ENCODE results near the gene BTAF1. TPM values are rescaled to one million over a fixed set of nuclear protein-coding genes. Genes with fewer than 3 reads are reported as not detected.

The BTAF1 gene
- polyA plus RNA-seq, 1 experiment: 13.9 TPM

GRCh38 chr10:91987397-91988037 lies 63.9 kb downstream of the BTAF1 start:
- DNase-seq (ENCODE audit: low read depth): no peak
- ChIA-PET CTCF (no interaction called here), POLR2A (no interaction called here)
- Histone ChIP-seq H3K36me3 (ENCODE audit: control insufficient read depth, insufficient read depth, low read length) (peaks cover 2% of the 10 kb centered on the region), H3K27me3 (ENCODE audit: control insufficient read depth, insufficient read depth, low read length) (no peaks in the 10 kb centered on the region), H3K4me3 (ENCODE audit: low read depth, low read length) (no peak overlapping the region)
- no peak for TF ChIP-seq CTCF (IDR thresholded peaks at IDR 0.05; ENCODE audit: insufficient read depth, low read depth, low read length)

GRCh38 chr10:91992031-91992430 lies 68.5 kb downstream of the BTAF1 start:
- H3K36me3 ChIP-seq (ENCODE audit: control insufficient read depth, insufficient read depth, low read length): peaks cover 2% of the 10 kb centered on the region
- no peak for DNase-seq (ENCODE audit: low read depth)
- TF ChIP-seq CTCF (IDR thresholded peaks at IDR 0.05; ENCODE audit: insufficient read depth, low read depth, low read length): no peak
- H3K4me3 ChIP-seq (ENCODE audit: low read depth, low read length): no peak overlapping the region
- ChIA-PET CTCF (no interaction called here), POLR2A (no interaction called here)
- H3K27me3 ChIP-seq (ENCODE audit: control insufficient read depth, insufficient read depth, low read length): no peaks in the 10 kb centered on the region

- TF ChIP-seq CTCF (IDR thresholded peaks at IDR 0.05; ENCODE audit: insufficient read depth, low read depth, low read length): no peak
- Histone ChIP-seq H3K36me3 (ENCODE audit: control insufficient read depth, insufficient read depth, low read length) (peaks cover 3% of the 10 kb centered on the region; the same call in 1 of the 2 replicates), H3K27me3 (ENCODE audit: control insufficient read depth, insufficient read depth, low read length) (no peaks in the 10 kb centered on the region), H3K4me3 (ENCODE audit: low read depth, low read length) (no peak overlapping the region)
- ChIA-PET POLR2A (no interaction called here), CTCF (no interaction called here)
- no peak for DNase-seq (ENCODE audit: low read depth)
Measured at GRCh38 chr10:91996266-91996665, 72.7 kb downstream of the BTAF1 start.

GRCh38 chr10:92001581-92001980 lies 78.0 kb downstream of the BTAF1 start:
- POLR2A ChIA-PET: no interaction called here
- Histone ChIP-seq H3K4me3 (ENCODE audit: low read depth, low read length) (no peak overlapping the region), H3K36me3 (ENCODE audit: control insufficient read depth, insufficient read depth, low read length) (peaks cover 3% of the 10 kb centered on the region; the same call in 1 of the 2 replicates), H3K27me3 (ENCODE audit: control insufficient read depth, insufficient read depth, low read length) (no peaks in the 10 kb centered on the region)
- no peak for DNase-seq (ENCODE audit: low read depth)
- CTCF ChIA-PET: no interaction called here
- TF ChIP-seq CTCF (IDR thresholded peaks at IDR 0.05; ENCODE audit: insufficient read depth, low read depth, low read length): no peak

- no peak for TF ChIP-seq CTCF (IDR thresholded peaks at IDR 0.05; ENCODE audit: insufficient read depth, low read depth, low read length)
- no peak overlapping the region for H3K4me3 ChIP-seq (ENCODE audit: low read depth, low read length)
- peaks cover 3% of the 10 kb centered on the region; the same call in 1 of the 2 replicates for H3K36me3 ChIP-seq (ENCODE audit: control insufficient read depth, insufficient read depth, low read length)
- no peak for DNase-seq (ENCODE audit: low read depth)
- POLR2A ChIA-PET: no interaction called here
- CTCF ChIA-PET: no interaction called here
- H3K27me3 ChIP-seq (ENCODE audit: control insufficient read depth, insufficient read depth, low read length): no peaks in the 10 kb centered on the region
Measured at GRCh38 chr10:92001995-92002394, 78.4 kb downstream of the BTAF1 start.
